HG02623 (cell line): Measurements from ENCODE around the gene SH3GL1.
"Not testable (repeated sequence)": the region's sequence is repeated elsewhere in the genome, so short reads cannot be mapped to it uniquely, and the experiment has no call there.

Source experiments
- ATAC-seq: cut with Tn5 transposase; IDR thresholded peaks from one replicate; pipeline ENCODE4 v1.9.1; 2021; ENCODE audit warnings: moderate library complexity; ENCODE audit not compliant: unreplicated experiment

Gene SH3GL1

DNA sequence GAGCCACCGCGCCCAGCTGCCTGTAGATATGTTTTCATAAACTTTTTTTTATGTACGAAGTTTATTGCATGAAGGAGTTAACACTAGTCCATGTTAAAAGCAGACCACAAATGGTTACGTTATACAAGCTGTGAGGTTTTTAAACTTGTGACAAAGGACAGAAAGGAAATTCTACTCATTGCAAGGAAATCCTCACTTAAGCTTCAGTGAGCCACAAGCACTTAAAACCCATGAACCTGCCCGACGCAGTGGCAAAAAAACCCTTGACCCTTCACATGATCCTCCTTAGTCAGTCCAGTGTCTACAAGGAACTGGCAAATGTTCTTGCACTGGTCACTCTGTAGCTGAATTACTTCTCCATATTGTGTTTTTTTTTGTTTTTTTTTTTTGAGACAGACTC is 52.8 kb downstream of the SH3GL1 start:
- no peak for ATAC-seq

GRCh38 chr19:4346020-4346383 is 54.3 kb downstream of the SH3GL1 start:
- ATAC-seq = no peak

- no peak for ATAC-seq
Observed at GRCh38 chr19:4345342-4346019, 54.9 kb downstream of the SH3GL1 start.

GRCh38 chr19:4343370-4344307 is 56.7 kb downstream of the SH3GL1 start, which contains the start of gene MPND:
TSS of gene MPND (plus strand) at chr19:4343562. CDS start at chr19:4343594, 32 bp downstream.
- ATAC-seq = peak; percentile 42

- peak; percentile 84 for ATAC-seq
Observed at GRCh38 chr19:4342615-4343369, 57.6 kb downstream of the SH3GL1 start.

GRCh38 chr19:4342314-4342614 is 58.1 kb downstream of the SH3GL1 start:
- no peak for ATAC-seq

DNA sequence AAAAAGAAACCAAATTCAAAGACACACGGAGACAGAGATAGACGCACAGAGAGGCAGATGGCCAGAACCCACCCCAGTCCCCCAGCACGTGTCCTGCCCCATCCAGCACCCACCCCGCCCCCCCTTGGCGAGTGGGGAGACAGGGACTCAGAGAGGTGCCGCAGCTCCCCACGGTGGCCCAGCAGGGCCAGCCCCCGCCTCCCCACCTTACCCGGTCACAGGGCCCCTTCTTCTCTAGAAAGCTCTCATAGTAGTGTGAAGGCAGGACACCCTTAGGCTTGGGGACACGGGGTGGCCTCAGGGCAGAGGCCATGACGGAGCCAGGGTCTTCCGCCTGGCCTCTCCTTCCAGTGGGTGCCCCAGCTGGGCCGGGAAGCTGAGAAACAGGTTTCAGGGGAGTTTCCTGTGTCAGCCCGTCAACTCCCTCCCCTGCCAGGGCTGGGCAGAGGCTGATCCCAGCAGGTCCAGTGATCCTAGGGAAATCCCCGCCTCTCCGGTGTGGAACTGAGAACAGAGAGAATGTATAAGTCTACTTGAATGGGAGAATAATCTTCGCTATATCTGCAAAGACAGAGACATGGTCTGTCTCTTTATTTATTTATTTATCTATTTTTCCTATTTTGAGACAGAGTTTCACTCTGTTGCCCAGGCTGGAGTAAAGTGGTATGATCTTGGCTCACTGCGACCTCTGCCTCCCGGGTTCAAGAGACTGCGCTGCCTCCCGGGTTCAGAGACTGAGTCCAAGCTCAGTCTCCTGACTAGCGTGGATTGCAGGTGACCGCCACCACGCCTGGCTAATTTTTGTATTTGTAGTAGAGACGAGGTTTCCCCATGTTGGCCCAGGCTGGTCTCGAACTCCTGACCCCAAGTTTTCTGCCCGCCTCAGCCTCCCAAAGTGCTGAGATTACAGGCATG is 61.6 kb downstream of the SH3GL1 start, which contains the start of gene STAP2:
TSS of gene STAP2 (minus strand) at position 387 of the 915 bp plus-strand sequence. CDS start at position 313, 74 bp downstream.
- ATAC-seq = no peak

DNA sequence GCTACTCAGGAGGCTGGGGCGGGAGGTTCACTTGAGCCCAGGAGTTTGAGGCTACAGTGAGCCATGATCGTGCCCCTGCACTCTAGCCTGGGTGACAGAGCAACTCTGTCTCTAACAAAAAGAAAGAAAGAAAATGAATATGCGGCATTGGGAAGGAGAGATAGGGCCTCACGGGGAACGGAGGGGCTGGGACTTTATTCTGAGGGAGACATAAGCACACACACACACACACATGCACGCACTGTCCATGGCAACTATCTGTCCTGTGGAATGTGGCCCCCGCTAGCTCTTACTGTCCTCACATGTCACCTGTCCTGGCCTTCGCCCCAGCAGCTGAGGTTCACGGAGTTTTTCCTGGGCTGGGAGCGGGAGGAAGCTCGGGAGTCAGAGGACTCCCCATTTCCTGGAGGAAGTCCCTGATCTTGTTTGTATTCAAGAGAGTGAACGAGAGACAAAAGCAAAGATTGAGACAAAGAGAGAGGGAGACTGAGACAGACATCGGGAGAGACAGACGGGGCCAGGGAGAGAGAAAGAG is 62.4 kb downstream of the SH3GL1 start:
- no peak for ATAC-seq

- ATAC-seq = no peak
Observed at GRCh38 chr19:4334929-4335570, 65.3 kb downstream of the SH3GL1 start.

DNA sequence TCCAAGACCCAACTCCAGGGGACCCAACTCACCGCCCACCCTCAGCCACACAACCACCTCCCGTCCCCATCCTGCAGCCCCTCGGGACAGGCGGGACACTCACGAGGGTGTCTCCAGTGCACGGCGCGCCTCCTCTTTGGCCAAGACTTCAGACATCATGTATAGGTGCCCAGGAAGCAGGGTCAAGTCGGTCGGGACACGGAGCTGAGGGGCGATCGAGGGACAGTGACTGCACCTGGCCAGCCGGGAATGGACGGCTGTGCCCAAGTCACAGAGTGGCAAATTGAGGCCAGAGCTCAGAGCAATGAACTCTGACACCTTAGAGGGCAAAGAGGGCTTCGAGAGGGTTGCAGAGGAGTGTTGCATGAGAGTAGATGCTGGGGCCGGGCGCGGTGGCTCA is 70.5 kb downstream of the SH3GL1 start:
- no peak for ATAC-seq

GRCh38 chr19:4328991-4329681 is 71.2 kb downstream of the SH3GL1 start:
- ATAC-seq = not testable (repeated sequence)

DNA sequence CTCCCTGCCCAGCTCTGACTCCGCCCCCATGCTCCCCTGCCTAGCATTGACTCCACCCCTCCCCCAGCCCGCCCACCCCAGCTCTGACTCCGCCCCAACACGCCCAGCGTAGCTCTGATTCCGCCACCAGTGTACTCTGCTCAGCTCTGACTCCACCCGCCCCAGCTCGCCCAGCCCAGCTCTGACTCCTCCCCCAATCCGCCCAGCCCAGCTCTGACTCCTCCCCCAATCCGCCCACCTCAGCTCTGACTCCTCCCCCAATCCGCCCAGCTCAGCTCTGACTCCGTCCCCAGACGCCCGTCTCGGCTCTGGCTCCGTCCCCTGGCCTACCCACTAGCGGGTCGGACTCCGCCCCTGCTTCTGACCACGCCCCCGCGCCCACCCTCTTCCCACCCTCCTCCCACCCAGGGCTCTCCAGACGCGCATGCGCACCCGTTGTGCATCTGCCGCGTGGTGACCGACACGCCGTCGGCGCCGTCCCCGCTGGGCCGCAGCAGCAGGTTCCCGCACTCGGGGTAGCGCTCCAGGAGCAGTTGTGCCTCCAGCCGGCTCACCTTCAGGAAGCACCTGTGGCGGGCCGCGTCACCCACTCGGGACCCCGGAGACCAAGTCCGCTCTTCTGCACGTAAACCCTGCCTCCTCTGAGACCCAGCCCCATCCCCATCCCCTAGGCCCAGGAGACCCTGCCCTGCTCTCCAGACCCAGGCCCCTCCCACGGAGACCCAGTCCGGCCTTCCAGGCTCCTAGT is 71.9 kb downstream of the SH3GL1 start:
- ATAC-seq = peak; percentile 73

DNA sequence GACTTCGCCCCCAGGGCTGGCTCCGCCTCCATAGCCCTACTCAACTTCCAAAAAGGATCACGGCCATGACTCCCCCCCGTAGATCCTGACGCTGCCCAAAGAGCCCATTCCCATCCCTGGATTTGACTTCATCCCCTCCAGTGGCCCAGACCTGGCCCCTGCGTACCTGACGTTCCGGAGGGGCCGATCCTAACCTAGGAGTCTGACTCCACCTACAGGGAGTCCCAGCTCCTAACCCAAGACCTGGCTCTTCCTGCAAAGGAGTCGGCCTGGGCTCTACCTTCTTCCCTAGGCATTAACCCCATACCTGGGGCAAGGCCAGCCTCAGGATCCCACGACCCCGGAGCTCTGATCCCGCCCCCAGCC is 72.5 kb downstream of the SH3GL1 start:
- peak; percentile 15 for ATAC-seq

DNA sequence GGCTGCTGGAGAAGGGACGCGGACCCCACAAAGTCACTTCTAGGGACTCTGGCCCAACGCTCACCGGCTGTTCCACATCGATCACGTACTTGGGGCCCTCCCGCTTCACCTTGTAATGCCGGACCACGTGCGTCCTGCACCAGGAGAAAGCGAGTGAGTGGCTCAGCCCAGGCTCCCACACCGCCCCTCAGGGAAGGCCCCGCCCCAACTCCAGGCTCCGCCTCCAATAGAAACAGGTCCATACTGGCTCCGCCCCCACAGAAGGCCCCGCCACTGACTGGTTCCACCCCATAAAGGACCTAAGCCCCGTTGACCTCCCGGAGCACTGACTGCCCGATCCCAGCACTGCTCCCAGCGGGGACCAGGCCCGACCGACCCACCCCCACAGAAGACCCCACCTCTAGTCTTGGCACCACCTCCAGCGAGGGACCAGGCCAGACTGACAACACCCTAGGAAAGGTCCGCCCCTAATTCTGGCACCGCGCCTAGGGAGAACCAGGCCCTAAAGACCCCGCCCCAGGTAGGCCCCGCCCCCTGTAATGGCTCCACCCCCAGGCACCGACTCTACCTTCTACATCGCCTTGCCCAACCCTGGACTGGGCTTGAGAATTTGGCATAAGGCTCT is 73.0 kb downstream of the SH3GL1 start:
- ATAC-seq = no peak

GRCh38 chr19:4326837-4327251 is 73.5 kb downstream of the SH3GL1 start:
- no peak for ATAC-seq

- ATAC-seq = no peak
Observed at GRCh38 chr19:4326215-4326836, 74.0 kb downstream of the SH3GL1 start.

DNA sequence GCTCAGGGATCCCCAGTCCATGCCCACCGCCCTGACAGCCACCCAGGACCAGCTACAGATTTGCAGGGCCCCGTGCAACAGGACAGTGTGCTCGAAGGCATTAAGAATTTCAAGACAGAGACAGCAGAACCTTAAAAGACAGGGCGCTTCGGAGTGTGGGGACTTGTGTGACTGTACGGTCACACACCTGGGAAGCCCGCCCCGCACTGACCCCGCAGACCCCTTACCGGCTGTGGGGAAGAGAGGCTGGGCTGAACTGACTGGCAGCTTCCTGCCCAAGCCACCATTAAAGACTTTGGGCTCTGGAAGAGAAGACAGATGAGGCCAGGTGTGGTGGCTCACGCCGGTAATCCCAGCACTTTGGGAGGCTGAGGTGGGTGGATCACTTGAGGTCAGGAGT is 76.1 kb downstream of the SH3GL1 start:
- ATAC-seq = no peak
